ENCODE results near the gene MYO1A. TPM values are rescaled to one million over a fixed set of nuclear protein-coding genes. Genes with fewer than 3 reads are reported as not detected.
"Not testable (repeated sequence)": the region's sequence is repeated elsewhere in the genome, so short reads cannot be mapped to it uniquely, and the experiment has no call there.

MYO1A gene
- polyA plus RNA-seq, 1 donor from 2014 or later = not detected

DNA sequence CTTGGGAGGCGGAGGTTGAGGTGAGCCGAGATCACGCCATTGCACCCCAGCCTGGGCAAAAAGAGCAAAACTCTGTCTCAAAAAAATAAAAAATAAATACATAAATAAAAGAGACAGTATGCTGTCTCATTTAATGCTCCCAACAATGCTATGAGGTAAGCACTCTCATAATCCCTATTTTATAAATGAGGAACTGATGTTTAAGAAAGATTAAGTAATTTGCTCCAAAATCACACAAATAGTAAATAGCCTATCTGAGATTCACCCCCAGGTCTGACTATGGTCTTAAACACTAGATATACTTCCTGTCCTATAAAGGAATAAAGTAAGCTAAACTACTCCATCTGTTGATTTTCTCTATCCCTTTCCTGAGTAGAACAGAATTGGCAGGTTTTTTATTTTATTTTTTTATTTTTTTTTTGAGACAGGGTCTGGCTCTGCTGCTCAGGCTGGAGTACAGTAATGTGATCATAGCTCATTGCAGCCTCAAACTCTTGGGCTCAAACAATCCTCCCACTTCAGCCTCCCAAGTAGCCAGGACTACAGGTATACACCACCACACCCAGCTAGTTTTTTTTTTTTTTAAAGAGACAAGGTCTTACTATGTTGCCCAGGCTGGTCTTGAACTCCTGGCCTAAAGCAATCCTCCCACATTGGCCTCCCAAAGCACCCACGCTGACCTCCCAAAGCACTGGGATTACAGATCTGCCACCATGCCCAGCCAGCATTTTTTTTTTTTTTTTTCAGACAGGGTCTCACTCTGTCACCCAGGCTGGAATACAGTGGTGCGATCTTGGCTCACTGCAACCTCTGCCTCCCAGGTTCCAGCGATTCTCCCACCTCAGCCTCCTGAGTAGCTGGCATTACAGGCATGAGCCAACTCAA, 23.9 kb upstream of the MYO1A start:
- not testable (repeated sequence) for H3K36me3 Mint-ChIP-seq, H3K9me3 Mint-ChIP-seq, H3K27ac Mint-ChIP-seq, H3K27me3 Mint-ChIP-seq
- Mint-ChIP-seq H3K4me1 (peaks cover 16 to 22% (median 17%) of the 10 kb centered on the region in 3 donors), H3K4me3 (peak overlapping the region in 3 of 4 donors; percentile 28 to 76 (median 54))

DNA sequence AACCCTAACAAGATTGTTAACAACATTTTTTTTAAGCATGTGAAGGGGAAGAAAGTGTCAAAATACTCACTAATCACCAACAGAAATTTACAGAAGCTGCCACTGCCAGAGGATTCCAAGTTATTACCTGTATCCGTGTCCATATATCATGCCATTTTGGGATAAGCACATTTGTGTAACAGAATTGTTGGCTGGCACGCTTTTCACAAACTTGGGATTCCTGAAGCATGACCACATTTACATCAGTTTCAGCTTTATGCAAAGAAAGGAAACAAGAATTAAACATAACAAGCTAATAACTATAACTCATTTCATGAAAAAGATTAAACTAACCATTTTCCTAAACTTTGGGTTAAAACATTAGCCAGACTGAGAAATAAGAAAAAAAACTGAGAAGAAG, 22.7 kb upstream of the MYO1A start:
- peaks cover 4% of the 10 kb centered on the region for H3K36me3 Mint-ChIP-seq
- peak overlapping the region; percentile 53 to 80 (median 74) for H3K4me3 Mint-ChIP-seq
- peak overlapping the region in 2 of 3 donors; percentile 20 to 58 for H3K27ac Mint-ChIP-seq
- no peaks in the 10 kb centered on the region for H3K27me3 Mint-ChIP-seq
- H3K4me1 Mint-ChIP-seq = peaks cover 17 to 22% (median 20%) of the 10 kb centered on the region in 3 donors
- no peaks in the 10 kb centered on the region for H3K9me3 Mint-ChIP-seq

DNA sequence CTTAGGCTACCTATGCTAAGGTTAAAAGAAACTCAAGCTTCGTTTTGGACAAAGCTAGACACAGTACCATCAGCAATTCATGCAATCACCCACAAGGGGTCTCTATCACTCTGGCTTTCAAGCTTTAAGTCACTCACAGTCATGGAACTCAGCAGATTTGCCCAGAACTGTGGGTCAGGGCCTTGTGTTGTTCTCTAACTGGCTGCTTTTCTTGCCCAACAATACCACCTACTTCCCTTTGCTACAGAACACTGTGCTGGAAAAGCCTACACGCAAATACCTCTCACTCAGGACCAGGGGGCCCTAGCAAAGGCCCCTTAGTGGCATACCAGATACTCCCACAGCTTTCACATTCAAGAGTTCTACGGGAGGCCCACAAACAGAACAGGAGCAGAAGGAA, 19.6 kb upstream of the MYO1A start:
- H3K4me1 Mint-ChIP-seq = peaks cover 20 to 26% (median 24%) of the 10 kb centered on the region in 3 donors

DNA sequence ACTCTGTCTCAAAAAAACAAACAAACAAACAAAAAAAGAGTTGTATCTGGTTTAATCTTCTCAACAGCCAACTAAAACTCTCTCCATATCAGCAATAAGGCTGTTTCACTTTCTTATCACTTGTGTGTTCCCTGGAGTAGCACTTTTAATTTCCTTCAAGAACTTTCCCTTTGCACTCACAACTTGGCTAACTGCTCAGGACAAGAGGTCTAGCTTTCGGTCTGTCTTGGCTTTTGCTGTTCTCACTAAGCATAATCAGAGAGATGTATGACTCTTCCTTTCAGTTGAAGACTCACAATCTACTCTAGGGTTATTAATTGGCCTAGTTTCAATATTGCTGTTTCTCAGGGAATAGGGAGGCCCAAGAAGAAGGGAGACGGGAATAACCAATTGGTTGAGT, 16.3 kb upstream of the MYO1A start:
- H3K4me3 Mint-ChIP-seq = peak overlapping the region in 1 of 4 donors; percentile 10
- peaks cover 25 to 30% (median 26%) of the 10 kb centered on the region in 3 donors for H3K4me1 Mint-ChIP-seq
- H3K27me3 Mint-ChIP-seq = no peaks in the 10 kb centered on the region
- peaks cover 9% of the 10 kb centered on the region for H3K36me3 Mint-ChIP-seq
- peak overlapping the region in 2 of 3 donors; percentile 4 to 69 for H3K27ac Mint-ChIP-seq
- no peaks in the 10 kb centered on the region for H3K9me3 Mint-ChIP-seq

More for the DNA sequence above, 19.6 kb upstream of the MYO1A start:
- Mint-ChIP-seq H3K27ac (peak overlapping the region; percentile 76 to 83 (median 81)), H3K36me3 (peaks cover 8% of the 10 kb centered on the region), H3K27me3 (no peaks in the 10 kb centered on the region), H3K4me3 (peak overlapping the region in 2 of 4 donors; percentile 50 to 83), H3K9me3 (no peaks in the 10 kb centered on the region)

DNA sequence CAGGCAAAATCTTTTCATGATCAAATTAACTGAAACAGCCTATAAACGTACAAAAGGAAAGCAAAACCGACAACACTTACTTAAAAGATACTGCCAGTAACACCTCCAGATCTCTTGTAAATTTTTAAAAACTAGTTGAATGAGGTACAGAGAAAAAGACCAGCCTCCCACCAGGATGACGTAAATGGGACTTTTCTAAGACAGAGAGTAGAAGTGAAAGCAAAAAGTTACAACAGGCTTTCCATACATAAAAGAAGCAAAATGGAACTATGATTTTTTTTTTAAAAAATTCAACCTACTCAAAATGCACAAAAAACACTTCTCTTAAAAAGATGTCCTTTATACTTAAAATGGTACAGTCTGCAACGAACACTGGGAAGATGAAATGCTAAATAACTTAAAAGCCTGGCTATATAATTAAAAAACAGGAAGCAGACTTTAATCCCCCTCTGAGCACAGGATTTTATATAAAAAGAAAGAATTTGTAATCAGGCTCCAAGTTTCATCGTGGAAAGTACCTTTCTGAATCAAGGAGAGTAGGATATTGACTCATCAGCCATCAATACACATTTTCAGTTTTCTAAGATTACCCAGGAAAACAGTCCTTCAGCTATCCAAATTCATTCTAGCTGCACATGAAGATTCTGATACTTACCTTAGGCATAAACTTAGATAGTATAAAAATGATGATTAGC, 14.2 kb upstream of the MYO1A start:
- H3K4me3 Mint-ChIP-seq = peak overlapping the region; percentile 33 to 88 (median 77)
- no peaks in the 10 kb centered on the region for H3K27me3 Mint-ChIP-seq
- H3K36me3 Mint-ChIP-seq = peaks cover 9% of the 10 kb centered on the region
- no peaks in the 10 kb centered on the region for H3K9me3 Mint-ChIP-seq
- peak overlapping the region; percentile 55 to 96 (median 89) for H3K27ac Mint-ChIP-seq
- peaks cover 20 to 26% (median 23%) of the 10 kb centered on the region in 3 donors for H3K4me1 Mint-ChIP-seq

DNA sequence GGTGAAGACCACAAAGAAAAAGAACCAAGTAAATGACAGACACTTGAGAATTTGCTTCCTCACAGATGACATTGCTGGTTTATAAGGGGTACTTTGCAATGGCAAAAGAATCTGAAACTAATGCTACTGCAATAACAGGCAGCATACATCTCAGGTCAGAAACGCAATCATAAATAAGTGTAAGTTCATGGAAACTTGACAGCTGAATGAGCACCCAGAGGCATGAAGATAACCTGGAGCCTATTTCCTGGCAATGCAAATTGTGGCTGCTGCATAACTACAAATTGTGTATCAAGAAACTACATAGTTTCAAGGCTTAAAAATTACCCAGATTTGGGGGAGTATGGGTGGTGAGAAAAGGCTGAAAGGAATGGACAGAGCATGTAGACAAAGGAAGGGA, 8.5 kb upstream of the MYO1A start:
- Mint-ChIP-seq H3K36me3 (peaks cover 5% of the 10 kb centered on the region), H3K27me3 (no peaks in the 10 kb centered on the region), H3K4me1 (peaks cover 26 to 35% (median 29%) of the 10 kb centered on the region in 3 donors), H3K4me3 (peak overlapping the region; percentile 9 to 87 (median 56)), H3K27ac (peak overlapping the region; percentile 11 to 30 (median 26)), H3K9me3 (no peaks in the 10 kb centered on the region)

DNA sequence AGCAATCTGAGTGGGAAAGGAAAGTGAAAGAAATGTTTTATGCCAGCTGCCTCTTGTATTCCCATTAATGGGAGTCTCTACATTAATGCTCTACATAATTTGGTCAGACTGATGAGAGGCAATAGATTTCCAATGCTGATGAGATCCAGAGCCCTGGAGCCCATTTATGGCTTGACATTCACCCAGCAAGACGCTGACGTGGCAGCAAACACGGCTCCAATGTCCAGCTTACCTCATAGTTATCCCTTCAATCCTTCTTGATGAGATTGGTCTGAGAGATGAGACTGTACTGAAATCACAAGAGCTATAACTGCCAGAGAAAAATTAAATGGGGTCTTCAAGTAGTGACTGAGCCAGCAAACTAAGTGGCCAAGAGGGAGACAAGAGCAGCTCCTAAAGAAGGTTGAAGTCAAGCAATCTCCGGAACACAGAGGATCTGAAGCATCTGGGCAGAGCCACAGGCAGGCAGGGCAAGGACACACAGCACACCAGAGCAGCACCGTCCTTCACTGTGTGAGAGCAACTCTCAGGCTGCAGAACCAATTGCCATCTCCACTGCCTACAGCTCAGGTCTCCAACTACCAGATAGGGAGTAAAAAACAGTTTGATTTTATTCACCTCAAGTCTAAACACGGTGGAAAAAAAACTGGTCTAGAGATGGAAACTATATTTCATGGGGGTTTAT, 7.3 kb upstream of the MYO1A start:
- H3K36me3 Mint-ChIP-seq = peaks cover 5% of the 10 kb centered on the region
- peak overlapping the region in 1 of 3 donors; percentile 76 for H3K27ac Mint-ChIP-seq
- peak overlapping the region in 2 of 4 donors; percentile 10 to 50 for H3K4me3 Mint-ChIP-seq
- H3K27me3 Mint-ChIP-seq = no peaks in the 10 kb centered on the region
- H3K9me3 Mint-ChIP-seq = no peaks in the 10 kb centered on the region
- peaks cover 24 to 29% (median 26%) of the 10 kb centered on the region in 3 donors for H3K4me1 Mint-ChIP-seq

DNA sequence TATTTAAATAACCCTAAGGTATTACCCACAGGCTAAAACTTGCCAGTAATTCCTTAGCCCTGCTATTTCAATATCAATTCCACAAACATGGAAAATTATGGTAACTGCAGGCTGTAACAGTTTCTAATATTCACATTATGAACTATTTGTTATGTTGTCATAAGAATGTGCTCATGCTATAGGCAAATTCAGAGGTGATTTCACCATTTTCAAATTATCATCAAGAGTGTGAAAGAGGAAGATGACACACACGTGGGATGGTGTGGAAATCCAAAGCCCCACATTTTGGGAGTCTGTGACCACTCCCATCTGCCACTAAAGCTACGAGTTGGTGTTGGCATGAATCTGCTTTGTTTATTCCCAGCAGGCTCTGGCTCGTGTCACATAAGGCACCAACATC, 5.9 kb upstream of the MYO1A start:
- H3K27me3 Mint-ChIP-seq = no peaks in the 10 kb centered on the region
- no peak overlapping the region for H3K4me3 Mint-ChIP-seq

DNA sequence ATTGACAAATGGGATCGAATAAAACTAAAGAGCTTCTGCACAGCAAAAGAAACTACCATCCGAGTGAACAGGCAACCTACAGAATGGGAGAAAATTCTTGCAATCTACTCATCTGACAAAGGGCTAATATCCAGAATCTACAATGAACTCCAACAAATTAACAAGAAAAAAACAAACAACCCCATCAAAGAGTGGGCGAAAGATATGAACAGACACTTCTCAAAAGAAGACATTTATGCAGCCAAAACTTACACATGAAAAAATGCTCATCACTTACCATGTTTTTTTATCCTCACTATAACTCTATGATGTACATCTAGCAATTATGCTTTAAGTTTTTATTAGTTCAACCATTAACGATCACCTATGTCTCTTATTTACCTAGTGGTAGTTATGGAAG, 4.0 kb upstream of the MYO1A start:
- not testable (repeated sequence) for H3K27me3 Mint-ChIP-seq, H3K4me3 Mint-ChIP-seq, H3K36me3 Mint-ChIP-seq, H3K9me3 Mint-ChIP-seq
- Mint-ChIP-seq H3K27ac (peak overlapping the region in 1 of 3 donors; percentile 71), H3K4me1 (peaks cover 20 to 26% (median 22%) of the 10 kb centered on the region in 3 donors)

More for the DNA sequence above, 5.9 kb upstream of the MYO1A start:
- Mint-ChIP-seq H3K27ac (no peak overlapping the region), H3K4me1 (peaks cover 22 to 28% (median 24%) of the 10 kb centered on the region in 3 donors), H3K9me3 (no peaks in the 10 kb centered on the region), H3K36me3 (peaks cover 3% of the 10 kb centered on the region)

DNA sequence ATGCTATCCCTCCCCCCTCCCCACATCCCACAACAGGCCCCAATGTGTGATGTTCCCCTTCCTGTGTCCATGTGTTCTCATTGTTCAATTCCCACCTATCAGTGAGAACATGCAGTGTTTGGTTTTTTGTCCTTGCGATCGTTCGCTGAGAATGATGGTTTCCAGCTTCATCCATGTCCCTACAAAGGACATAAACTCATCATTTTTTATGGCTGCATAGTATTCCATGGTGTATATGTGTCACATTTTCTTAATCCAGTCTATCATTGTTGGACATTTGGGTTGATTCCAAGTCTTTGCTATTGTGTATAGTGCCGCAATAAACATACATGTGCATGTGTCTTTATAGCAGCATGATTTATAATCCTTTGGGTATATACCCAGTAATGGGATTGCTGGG, 3.2 kb upstream of the MYO1A start:
- H3K9me3 Mint-ChIP-seq, H3K4me3 Mint-ChIP-seq, H3K27me3 Mint-ChIP-seq: not testable (repeated sequence)

DNA sequence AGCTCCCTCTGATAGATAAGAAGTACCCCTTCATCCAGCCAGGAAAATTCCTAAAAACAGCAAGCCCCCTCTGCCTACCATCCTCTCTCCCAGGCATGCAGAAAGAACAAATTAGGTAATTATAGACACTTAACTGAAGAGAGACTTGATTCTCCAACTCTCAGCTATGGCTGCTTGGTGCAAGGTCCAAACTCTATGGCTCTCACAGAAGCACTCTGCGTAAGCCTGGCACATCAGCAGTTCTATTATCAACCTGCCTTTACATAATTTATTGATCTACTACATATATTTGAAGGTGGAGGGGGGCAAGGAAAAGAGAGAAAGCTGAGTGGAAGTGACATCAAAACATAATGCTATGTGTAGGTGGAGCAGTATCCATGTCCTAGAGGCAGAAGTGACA, 1.1 kb upstream of the MYO1A start:
- H3K27ac Mint-ChIP-seq = no peak overlapping the region
- H3K36me3 Mint-ChIP-seq = peaks cover 1% of the 10 kb centered on the region
- H3K4me3 Mint-ChIP-seq = no peak overlapping the region
- no peaks in the 10 kb centered on the region for H3K9me3 Mint-ChIP-seq
- peaks cover 4% of the 10 kb centered on the region for H3K27me3 Mint-ChIP-seq
- H3K4me1 Mint-ChIP-seq = peaks cover 19 to 24% (median 20%) of the 10 kb centered on the region in 3 donors

More for the DNA sequence above, 3.2 kb upstream of the MYO1A start:
- H3K36me3 Mint-ChIP-seq, H3K27ac Mint-ChIP-seq: not testable (repeated sequence)
- peaks cover 13 to 20% (median 15%) of the 10 kb centered on the region in 3 donors for H3K4me1 Mint-ChIP-seq

DNA sequence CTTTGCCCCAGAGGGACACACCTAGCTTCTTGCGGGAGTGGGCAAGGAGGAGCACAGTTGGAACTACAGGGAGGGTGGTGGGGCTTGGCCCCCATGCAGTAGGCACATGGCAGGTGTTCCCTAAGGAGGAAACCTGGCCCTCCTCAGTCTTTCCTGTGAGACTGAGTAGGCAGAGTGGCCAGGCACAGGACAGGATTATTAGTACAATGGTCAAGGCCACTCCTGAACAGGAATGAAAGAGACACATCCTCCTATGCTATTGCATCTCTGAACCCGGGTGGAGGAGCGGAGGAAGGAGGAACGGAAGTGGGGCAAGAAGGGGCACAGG, 846 bp downstream of the MYO1A start:
- no peak overlapping the region for H3K27ac Mint-ChIP-seq
- no peak overlapping the region for H3K4me3 Mint-ChIP-seq
- no peaks in the 10 kb centered on the region for H3K9me3 Mint-ChIP-seq

DNA sequence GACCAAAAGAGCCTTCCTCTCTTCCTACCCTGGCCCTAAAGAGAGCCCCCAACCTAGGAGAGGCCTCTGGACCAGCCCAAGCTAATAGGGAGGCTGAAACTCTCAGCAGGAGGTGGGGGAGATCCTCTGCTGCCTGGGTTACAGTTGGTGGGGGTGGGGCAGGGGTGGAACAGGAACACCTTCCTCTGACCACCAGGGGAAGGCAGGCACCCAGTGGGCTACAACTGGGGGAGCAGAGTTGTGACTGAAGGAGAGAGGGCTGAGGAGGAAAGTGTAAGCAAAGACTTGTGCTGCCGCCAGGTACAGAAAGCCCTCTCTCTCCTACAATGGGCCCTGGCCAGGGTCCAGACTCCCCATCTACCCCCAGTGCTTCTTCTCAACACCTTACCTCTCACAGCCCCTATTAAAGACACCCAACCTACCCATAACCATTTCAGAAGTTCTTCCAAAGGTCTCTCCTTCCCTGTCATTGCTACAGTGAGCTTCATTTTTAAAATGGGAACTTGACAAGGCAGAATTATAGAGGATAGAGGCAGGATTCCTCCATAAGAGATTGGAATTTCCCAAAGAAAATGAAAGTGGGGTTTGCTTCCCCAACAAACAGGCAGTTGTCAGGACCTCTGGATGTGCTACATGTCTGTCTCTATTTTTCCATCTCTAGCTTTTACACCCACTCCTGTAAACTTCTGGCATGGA, 1.4 kb downstream of the MYO1A start:
- Mint-ChIP-seq H3K9me3 (no peaks in the 10 kb centered on the region), H3K27ac (no peak overlapping the region), H3K27me3 (peaks cover 4% of the 10 kb centered on the region), H3K4me3 (no peak overlapping the region), H3K4me1 (peaks cover 16 to 22% (median 20%) of the 10 kb centered on the region in 3 donors), H3K36me3 (no peaks in the 10 kb centered on the region)

More for the DNA sequence above, 846 bp downstream of the MYO1A start:
- H3K27me3 Mint-ChIP-seq = peaks cover 4% of the 10 kb centered on the region
- peaks cover 16 to 22% (median 20%) of the 10 kb centered on the region in 3 donors for H3K4me1 Mint-ChIP-seq
- H3K36me3 Mint-ChIP-seq = peaks cover 1% of the 10 kb centered on the region

DNA sequence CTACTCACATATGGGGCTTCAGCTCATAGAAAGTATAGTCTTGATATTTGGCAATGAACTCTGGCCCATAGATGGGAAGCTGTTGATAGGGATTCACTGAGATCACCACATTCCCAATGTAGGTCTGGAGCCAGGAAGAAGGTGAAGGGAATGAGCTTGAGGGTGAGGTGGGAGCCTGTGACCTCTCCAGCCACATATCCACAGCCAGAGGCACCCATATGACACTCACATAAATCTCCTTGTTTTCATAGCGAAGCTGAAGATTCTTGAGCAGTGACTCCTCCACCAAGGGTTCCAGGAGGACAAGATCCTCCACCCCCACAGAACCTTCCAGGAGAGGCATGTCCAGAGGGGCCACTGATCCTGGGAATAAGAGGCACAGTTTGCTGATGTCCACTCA, 1.9 kb downstream of the MYO1A start:
- Mint-ChIP-seq H3K27ac (peak overlapping the region in 1 of 3 donors; percentile 32), H3K4me3 (no peak overlapping the region), H3K27me3 (peaks cover 4% of the 10 kb centered on the region), H3K4me1 (peaks cover 16 to 22% (median 20%) of the 10 kb centered on the region in 3 donors), H3K9me3 (no peaks in the 10 kb centered on the region), H3K36me3 (no peaks in the 10 kb centered on the region)

Data from IgD-negative memory B cell (primary cell).